ENCODE results near the gene ARHGEF4. TPM values are rescaled to one million over a fixed set of nuclear protein-coding genes. Genes with fewer than 3 reads are reported as not detected.

The ARHGEF4 gene
- total RNA-seq, 1 donor from 2014 or later: 25.5 TPM

- H3K27ac Mint-ChIP-seq: no peak overlapping the region
- no peak for DNase-seq (ENCODE audit: low spot score in 2 of 2, unreplicated experiment in 2 of 2)
- no peaks in the 10 kb centered on the region for H3K9me3 Mint-ChIP-seq
- H3K27me3 Mint-ChIP-seq (ENCODE audit: low read depth): peaks cover 37% of the 10 kb centered on the region
- H3K4me1 Mint-ChIP-seq: no peaks in the 10 kb centered on the region
- H3K4me3 Mint-ChIP-seq: no peak overlapping the region
- no peaks in the 10 kb centered on the region for H3K36me3 Mint-ChIP-seq
- no peak for TF ChIP-seq CTCF (IDR thresholded peaks at IDR 0.05; ENCODE audit: unreplicated experiment)
Measured at GRCh38 chr2:130996691-130997090, 160.0 kb downstream of the ARHGEF4 start.

GRCh38 chr2:130997198-130997597 is 160.5 kb downstream of the ARHGEF4 start:
- TF ChIP-seq CTCF (IDR thresholded peaks at IDR 0.05; ENCODE audit: unreplicated experiment): no peak
- Mint-ChIP-seq H3K27me3 (ENCODE audit: low read depth) (peaks cover 38% of the 10 kb centered on the region), H3K9me3 (no peaks in the 10 kb centered on the region), H3K4me1 (no peaks in the 10 kb centered on the region), H3K36me3 (no peaks in the 10 kb centered on the region), H3K4me3 (no peak overlapping the region), H3K27ac (no peak overlapping the region)
- DNase-seq (ENCODE audit: low spot score in 2 of 2, unreplicated experiment in 2 of 2): no peak

- Mint-ChIP-seq H3K9me3 (no peaks in the 10 kb centered on the region), H3K27ac (no peak overlapping the region), H3K27me3 (ENCODE audit: low read depth) (peaks cover 37% of the 10 kb centered on the region), H3K4me3 (no peak overlapping the region), H3K4me1 (no peaks in the 10 kb centered on the region), H3K36me3 (no peaks in the 10 kb centered on the region)
- no peak for TF ChIP-seq CTCF (IDR thresholded peaks at IDR 0.05; ENCODE audit: unreplicated experiment)
- DNase-seq (ENCODE audit: low spot score in 2 of 2, unreplicated experiment in 2 of 2): no peak
Measured at GRCh38 chr2:130998561-130998960, 161.8 kb downstream of the ARHGEF4 start.

- Mint-ChIP-seq H3K36me3 (no peaks in the 10 kb centered on the region), H3K4me1 (no peaks in the 10 kb centered on the region), H3K4me3 (no peak overlapping the region), H3K27ac (no peak overlapping the region), H3K27me3 (ENCODE audit: low read depth) (peaks cover 38% of the 10 kb centered on the region), H3K9me3 (peaks cover 5% of the 10 kb centered on the region)
- no peak for DNase-seq (ENCODE audit: low spot score in 2 of 2, unreplicated experiment in 2 of 2)
- TF ChIP-seq CTCF (IDR thresholded peaks at IDR 0.05; ENCODE audit: unreplicated experiment): no peak
Measured at GRCh38 chr2:131004446-131005209, 167.9 kb downstream of the ARHGEF4 start.

GRCh38 chr2:131005216-131005935 is 168.7 kb downstream of the ARHGEF4 start:
- Mint-ChIP-seq H3K27ac (no peak overlapping the region), H3K9me3 (peaks cover 8% of the 10 kb centered on the region), H3K27me3 (ENCODE audit: low read depth) (peaks cover 42% of the 10 kb centered on the region), H3K4me1 (no peaks in the 10 kb centered on the region), H3K4me3 (no peak overlapping the region), H3K36me3 (no peaks in the 10 kb centered on the region)
- no peak for DNase-seq (ENCODE audit: low spot score in 2 of 2, unreplicated experiment in 2 of 2)
- no peak for TF ChIP-seq CTCF (IDR thresholded peaks at IDR 0.05; ENCODE audit: unreplicated experiment)

Measured in mesothelial cell of epicardium (in vitro differentiated cells).